Kidney epithelial cell (primary cell): ENCODE results near the gene UGT1A1. TPM values are rescaled to one million over a fixed set of nuclear protein-coding genes. Genes with fewer than 3 reads are reported as not detected.

ENCODE experiments used
- DNase-seq: peaks from one replicate; pipeline ENCODE4 v3.0.0-alpha.2; 2010; ENCODE audit warnings: low read depth
- H3K27me3 ChIP-seq: 2 replicates; pipeline ENCODE4 v1.6.0; 2011; ENCODE audit warnings: low read length; ENCODE audit not compliant: control insufficient read depth, insufficient read depth
- H3K36me3 ChIP-seq: 2 replicates; pipeline ENCODE4 v1.5.1; 2011; ENCODE audit warnings: low read length; ENCODE audit not compliant: control insufficient read depth, insufficient read depth
- H3K4me3 ChIP-seq: 2 replicates; pipeline ENCODE4 v1.5.1; 2011; ENCODE audit warnings: low read depth, mild to moderate bottlenecking, control low read depth, low read length
- total RNA-seq: library from RNA; depleted of rRNA; stranded (reverse); fragments of >200 nt; gene quantifications from 2 replicates; pipeline ENCODE4 v1.2.3, GENCODE V29; 2015
- TF ChIP-seq, protein P1 (sequence below): IDR thresholded peaks from 2 replicates; pipeline ENCODE4 v1.5.1; 2011; ENCODE audit warnings: mild to moderate bottlenecking, moderate library complexity, low read length, control low read depth, inconsistent platforms; ENCODE audit not compliant: insufficient read depth, poor library complexity, severe bottlenecking

UGT1A1 gene
- total RNA-seq, 1 donor from 2014 or later, result not detected

DNA sequence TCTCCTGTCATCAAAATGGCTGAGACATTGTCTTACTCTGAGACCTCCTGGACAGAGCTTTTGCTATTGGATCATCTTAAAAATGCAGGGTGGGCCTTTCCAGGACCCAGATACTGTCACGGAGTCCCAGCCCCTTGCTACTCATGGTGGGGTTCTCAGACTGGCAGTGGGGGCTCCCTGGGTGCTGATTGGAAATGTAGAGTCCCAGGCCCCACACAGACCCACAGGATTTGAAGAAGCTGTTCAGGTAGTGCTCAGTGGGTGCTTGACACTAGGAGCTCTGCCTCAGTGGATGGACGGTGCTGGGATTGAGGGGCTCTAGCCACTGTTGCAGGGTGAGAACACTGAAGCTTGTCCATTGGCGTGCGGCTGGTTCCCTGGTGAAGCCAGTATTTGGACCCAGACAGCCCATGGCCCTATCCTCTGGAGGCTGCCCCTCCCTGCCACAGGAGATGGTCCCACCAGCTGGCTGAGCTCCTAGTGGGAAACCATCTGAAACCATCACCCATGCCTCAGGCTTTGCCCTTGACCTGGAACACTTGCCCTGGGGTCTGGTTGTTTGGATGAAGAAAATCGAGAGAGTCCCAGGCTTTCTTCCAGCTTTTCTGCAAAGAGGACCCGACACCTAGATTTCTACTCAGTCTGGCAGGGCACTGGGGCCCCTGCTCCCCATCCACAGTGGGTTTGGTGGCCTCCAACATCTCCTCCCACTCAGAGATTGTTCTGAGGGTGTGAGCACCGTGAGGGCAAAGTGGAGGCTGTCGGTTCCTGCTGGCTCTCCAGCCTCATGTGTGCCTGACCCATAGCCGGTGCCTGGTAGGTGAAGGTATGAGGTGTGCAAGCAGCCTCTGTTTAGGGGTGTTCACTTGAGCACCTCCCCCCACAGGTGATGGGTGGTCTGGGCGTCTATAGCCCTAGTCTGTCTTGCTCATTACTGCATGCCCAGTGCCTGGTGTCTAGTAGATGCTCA, 48.2 kb downstream of the UGT1A1 start:
- H3K36me3 ChIP-seq, result no peaks in the 10 kb centered on the region
- TF ChIP-seq, protein P1, sequence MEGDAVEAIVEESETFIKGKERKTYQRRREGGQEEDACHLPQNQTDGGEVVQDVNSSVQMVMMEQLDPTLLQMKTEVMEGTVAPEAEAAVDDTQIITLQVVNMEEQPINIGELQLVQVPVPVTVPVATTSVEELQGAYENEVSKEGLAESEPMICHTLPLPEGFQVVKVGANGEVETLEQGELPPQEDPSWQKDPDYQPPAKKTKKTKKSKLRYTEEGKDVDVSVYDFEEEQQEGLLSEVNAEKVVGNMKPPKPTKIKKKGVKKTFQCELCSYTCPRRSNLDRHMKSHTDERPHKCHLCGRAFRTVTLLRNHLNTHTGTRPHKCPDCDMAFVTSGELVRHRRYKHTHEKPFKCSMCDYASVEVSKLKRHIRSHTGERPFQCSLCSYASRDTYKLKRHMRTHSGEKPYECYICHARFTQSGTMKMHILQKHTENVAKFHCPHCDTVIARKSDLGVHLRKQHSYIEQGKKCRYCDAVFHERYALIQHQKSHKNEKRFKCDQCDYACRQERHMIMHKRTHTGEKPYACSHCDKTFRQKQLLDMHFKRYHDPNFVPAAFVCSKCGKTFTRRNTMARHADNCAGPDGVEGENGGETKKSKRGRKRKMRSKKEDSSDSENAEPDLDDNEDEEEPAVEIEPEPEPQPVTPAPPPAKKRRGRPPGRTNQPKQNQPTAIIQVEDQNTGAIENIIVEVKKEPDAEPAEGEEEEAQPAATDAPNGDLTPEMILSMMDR, result no peak
- H3K4me3 ChIP-seq, result no peak overlapping the region
- H3K27me3 ChIP-seq, result no peaks in the 10 kb centered on the region
- DNase-seq, result no peak

DNA sequence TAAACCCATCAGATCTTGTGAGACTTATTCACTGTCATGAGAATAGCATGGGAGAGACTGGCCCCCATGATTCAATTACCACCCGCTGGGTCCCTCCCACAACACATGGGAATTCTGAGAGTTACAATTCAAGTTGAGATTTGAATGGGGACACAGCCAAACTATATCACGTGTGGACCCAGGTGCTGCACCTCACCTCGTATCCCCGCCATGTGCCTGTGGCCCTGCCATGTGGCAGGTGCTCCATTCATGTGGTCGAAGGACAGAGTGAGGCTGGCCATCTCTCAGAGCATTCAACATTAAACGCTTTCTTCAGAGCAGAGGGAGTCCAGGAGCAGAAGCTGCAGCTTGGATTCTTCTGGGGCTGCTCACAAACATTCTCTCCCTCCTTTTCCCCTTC, 50.3 kb downstream of the UGT1A1 start:
- H3K4me3 ChIP-seq, result no peak overlapping the region
- H3K36me3 ChIP-seq, result no peaks in the 10 kb centered on the region
- TF ChIP-seq, protein P1, result no peak
- H3K27me3 ChIP-seq, result no peaks in the 10 kb centered on the region
- DNase-seq, result no peak

DNA sequence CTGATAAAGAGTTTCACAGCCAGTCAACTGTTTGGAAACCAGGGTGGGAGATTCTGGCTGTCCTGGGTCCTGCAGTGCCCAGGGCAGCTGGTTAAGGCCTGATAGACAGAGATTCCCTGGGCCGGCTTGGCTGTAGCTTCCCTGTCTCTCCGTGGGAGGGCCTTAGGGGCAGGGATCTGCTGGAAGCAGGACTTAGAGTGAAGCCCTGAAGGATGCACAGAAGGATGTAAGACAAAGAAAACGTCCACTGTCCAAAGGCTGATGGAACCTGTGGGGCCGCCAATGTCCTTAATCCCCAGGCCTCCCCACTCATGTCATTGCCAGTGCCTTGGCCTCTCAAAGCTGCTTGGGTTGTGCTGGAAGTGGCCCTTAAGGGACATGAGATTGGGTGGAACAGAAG, 51.0 kb downstream of the UGT1A1 start:
- no peak for DNase-seq
- H3K36me3 ChIP-seq, result no peaks in the 10 kb centered on the region
- H3K4me3 ChIP-seq, result no peak overlapping the region
- TF ChIP-seq, protein P1, result no peak
- H3K27me3 ChIP-seq, result no peaks in the 10 kb centered on the region

DNA sequence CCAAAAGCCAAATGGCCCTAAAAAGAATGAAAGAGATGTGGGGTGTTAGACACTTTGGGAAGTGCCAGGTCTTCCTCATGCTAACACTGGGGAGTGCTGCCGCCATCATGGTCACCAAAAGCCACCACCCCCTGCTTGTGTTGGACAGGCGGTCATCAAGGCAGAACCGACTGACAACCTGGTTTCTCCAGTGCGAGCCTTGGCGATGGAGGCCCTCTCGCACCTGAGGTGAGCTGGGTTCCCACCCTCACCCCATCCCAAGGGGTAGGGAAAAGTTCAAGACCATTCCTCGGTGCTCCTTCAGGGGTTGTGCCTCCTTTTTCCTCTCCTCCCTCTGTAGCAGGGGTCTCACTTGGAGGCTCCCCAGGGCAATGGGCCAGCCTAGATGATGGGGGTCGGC, 51.7 kb downstream of the UGT1A1 start:
- TF ChIP-seq, protein P1, result no peak
- DNase-seq, result no peak
- Histone ChIP-seq H3K36me3 (no peaks in the 10 kb centered on the region), H3K4me3 (no peak overlapping the region), H3K27me3 (no peaks in the 10 kb centered on the region)

DNA sequence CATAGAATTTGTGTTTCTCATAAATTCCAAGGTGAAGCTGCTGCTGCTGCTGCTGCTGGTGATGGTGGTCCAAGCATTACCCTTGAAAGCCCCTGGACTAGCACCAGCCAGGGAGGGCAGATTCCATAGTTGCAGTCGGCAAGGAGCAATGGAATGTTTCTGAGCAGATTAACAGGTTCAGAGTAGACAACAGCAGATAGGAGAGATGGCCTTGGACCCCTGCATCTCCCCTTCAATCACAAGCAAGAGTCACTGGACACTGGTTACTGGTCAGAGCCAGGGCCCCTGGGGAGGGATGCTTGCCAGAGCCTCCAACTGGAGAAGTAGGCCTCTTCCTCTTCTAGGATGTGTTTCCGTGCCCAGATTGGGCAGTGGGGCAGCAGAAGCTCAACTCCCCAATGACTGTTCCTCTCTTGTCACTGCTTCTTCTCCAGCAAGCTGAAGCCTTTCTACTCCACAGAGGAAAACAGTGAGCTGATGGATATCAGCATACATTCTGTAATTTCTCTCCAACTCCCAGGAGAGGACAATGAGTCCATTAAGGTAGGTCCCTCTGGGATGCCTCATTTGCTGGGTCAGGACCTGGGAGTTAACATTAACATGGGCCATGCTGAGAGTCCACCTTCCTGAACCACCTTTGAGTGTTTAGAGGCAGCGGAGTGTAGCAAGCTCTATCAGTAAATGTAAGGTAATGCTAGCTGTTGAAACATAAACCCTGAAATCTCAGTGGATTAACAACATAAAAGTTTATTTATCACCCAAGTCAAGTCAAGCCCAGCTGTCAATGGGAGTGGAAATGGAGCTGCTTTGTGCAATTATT, 53.4 kb downstream of the UGT1A1 start:
- Histone ChIP-seq H3K36me3 (no peaks in the 10 kb centered on the region), H3K27me3 (no peaks in the 10 kb centered on the region), H3K4me3 (no peak overlapping the region)
- TF ChIP-seq, protein P1, result no peak
- DNase-seq, result no peak
